Right hindlimb (tissue), 1 donor: ENCODE measurements around the gene ZNF341.
"Not testable (repeated sequence)": the region's sequence is repeated elsewhere in the genome, so short reads cannot be mapped to it uniquely, and the experiment has no call there.

Source experiments
- DNase-seq: peaks from one replicate; pipeline ENCODE4 v3.0.0-alpha.2; 2018

The ZNF341 gene

DNA sequence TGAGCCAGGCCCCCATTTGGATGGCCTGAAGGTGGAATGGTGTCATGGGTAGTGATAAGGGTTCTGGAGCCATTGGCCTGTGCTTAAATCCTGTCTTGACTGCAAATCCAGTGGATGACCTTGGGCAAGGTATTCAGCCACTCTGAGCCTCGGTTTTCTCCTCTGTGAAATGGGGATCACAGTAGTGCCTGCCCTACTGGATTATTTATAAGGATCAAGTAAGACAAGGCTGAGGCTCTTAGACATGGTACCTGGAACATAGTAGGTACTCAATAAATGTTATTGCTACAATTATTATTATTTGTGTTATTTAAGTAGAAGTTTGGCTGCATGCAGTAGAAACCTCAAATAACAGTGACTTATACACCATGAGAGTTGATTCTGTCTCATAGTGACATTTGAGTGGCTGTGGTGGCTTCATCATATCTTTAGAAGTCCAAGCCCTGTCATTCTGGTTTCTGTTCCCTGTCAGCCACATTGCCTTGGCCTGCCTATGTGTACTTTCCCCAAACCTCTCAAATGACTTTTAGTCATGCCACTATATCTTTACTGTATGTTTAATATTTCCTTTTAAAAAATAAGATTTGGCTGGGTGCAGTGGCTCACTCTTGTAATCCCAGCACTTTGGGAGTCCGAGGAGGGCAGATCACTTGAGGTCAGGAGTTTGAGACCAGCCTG is 41.8 kb downstream of the ZNF341 start:
- no peak for DNase-seq

DNA sequence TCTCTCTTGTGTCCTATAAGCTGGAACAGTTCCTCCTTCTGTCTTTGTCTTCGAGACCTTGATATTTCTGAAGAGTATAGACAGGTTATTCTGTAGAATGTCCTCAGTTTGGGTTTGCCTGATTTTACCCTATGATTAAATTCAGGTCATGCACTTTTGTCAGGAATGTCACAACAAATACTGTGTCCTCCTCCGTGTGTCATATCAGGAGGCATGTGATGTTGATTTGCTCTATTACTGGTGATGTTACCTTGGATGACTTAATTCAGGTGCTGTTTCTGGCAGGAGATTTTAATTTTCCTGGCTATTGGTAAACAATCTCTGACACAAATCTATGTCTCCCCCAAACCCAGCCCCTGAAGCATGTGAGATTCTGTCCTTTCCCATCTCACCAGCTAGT is 46.0 kb downstream of the ZNF341 start:
- no peak for DNase-seq

DNA sequence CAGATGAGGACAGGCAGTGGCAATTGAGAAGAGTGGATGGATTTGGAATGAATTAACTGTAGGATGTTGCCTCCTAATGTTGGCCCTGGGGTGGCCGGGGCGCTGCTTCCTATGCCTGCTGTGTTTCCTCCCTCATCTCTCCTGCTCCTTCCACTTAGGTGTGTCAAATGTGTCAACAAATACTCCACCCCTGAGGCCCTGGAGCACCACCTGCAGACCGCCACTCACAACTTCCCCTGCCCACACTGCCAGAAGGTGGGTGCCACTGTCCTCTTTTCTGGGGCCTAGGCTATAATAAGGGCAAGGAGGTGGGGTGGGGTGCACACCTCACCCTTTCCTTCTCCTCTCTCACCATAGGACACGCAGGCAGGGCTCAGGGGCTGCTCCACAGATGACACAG is 49.3 kb downstream of the ZNF341 start:
- DNase-seq, result no peak

DNA sequence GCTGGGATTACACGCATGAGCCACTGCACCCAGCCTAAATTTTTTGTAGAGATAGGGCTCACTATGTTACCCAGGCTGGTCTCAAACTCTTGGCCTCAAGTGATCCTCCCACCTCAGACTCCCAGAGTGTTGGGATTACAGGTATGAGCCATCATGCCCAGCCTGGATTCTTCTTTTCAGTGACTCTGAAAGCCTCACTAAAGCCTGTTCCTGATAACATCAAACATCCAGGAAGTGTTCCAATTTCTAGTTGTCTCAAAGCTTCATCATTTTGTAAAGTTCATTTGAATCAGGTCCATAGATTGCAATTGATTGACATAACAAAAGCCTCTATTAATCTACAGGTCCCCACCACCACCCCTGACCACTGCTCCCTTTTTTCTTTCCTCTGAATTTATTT is 50.1 kb downstream of the ZNF341 start:
- DNase-seq, result no peak

DNA sequence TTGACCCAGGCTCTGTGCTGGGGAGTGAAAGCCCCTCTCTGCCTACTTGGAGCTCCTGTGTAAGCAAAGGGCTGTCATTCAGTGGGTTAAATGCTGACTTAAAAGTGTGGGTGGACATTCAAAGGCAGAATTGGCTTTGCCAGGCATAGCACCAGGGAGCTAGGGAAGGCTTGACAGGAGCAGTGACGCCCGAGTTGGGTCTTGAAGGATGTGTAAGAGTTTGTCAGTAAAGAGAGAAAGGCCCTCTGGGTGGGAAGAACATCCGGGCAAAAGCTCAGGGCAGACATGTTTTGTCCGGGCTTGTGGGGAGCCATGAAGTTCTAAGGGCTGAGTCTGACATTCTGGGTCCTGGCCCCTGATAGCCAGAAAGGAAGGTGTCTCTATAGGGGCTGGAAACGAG is 51.5 kb downstream of the ZNF341 start:
- DNase-seq, result no peak

DNA sequence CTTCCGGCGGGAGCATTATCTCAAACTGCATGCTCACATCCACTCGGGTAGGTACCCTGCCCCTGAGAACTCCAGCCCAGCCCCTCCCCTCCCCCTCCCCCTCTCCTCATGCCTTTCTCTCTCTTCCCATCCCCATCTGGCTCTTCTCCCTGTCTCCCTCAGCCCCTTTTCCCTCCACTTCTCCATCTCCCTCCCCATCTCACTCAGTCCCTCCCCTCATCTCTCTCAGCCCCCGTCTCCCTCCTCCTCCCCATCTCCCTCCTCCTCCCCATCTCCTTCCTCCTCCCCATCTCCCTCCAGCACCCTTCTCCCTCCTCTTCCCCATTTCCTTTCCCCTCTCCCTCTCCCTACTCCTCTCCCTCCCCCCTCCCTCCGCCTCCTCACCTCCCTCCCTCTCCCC is 52.0 kb downstream of the ZNF341 start:
- DNase-seq, result no peak

DNA sequence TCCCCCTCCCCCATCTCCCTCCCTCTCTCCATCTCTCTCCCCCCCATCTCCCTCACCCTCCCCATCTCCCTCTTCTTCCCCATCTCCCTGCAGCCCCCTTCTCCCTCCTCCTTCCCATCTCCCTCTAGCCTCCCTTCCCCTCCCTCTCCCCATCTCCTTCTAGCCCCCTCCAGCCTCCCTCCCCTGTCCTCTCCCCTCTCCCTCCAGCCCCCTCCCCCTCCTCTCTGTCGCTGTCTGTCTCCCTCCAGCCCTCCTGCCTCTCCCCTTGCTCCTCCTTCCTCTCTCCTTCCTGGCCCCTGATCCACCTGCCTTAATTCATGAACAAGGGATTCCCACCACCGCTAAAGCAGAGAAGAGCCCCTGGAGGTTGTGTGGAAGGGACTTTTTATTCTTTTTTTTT is 52.4 kb downstream of the ZNF341 start:
- DNase-seq, result no peak

DNA sequence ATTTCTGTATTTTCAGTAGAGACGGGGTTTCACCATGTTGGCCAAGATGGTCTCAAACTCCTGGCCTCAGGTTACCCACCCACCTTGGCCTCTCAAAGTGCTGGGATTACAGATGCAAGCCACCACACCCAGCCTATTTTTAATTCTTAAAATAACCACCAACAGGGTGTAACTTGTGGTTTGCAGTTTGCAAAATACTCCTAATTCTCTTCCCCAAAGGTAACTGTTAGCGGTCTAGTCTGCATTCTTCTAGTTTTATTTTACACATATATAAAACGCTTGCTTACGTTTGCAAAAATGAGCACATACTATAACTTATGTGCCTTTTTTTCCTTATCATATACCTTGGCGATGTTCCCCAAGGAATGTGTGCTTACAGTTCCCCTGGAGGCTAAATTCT is 53.7 kb downstream of the ZNF341 start:
- DNase-seq, result no peak

DNA sequence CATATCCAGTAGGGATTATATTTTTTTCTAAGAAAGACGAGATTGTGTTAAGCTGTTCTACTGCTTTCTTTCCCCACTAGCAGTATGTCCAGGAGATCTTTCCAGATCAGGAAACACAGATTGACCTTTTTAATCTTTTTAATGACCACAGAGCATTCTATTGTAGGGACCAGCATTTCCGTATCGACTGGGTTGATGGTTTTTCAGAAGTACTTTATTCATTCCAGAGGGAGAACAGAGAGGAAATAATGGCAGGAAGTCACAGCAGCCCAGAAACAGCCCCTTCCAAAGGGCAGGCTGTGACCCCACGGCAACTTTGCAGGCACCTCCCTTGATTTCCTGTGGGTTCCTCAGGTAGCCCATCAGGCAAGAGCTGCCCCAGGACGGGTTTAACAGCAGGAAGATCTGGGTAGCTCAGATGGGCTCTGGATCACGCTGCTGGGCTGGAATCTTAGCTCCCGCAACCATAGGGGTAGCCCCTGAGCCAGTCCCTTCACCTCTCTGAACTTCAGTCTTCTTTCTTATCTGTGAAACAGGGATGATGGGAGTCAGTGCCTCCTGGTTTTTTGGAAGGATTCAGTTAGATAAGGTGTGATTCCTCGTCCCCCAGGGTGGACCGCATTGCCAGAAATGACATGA is 55.6 kb downstream of the ZNF341 start:
- DNase-seq, result no peak

DNA sequence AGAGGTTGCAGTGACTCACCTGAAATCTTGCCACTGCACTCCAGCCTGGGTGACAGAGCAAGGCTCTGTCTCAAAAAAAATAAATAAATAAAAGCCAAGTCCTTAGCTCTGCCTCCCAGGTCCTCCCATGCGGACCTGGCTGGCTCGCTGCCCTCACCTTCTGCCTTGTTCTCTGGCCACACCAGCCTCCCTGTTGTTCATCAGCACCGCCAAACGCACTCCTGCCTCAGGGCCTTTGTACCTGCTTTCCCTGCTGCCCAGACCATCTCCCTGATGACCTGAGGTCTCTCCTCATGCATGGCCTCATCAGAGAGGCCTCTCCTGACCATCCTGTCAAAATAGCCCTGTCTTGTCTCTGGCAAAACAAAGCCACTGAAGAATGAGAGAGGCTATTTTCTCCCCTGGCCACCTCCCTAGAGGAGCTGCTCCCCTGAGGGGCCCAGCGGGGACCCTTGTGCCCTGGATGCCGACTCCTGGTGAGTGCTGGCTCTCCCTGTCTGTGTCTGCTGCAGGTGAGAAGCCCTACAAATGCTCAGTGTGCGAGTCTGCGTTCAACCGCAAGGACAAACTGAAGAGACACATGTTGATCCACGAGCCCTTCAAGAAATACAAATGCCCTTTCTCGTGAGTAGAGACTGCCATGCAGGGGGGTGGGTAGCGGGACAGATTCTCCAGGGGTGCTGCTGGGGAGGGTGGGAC is 56.7 kb downstream of the ZNF341 start:
- DNase-seq, result no peak

DNA sequence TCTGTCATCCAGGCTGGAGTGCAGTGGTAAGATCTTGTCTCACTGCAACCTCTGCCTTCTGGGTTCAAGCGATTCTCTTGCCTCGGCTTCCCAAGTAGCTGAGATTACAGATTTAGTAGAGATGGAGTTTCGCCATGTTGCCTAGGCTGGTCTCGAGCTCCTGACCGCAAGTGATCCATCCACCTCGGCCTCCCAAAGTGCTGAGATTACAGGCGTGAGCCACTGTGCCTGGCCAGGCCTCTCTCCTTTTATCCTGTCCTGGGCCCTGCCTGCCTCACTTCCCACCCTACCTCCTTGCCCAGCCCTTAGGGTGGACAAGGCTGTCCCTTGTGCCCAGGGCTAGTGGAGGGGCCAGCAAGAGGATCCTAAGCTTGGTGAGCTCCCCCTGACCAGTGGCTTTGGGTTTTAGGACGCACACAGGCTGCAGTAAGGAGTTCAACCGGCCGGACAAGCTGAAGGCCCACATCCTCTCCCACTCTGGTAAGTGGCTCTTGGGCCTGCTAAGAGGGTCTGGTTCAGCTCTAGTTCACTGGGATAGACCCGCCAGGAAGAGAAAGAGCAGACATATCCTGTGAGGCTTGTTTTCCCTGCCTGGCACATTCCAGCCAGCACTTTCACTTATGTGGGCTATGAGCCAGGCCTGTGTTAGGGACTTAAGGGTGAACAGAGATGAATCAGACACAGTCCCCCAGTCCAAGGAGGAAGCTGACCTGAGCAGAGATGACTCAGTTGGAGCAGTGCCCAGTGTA is 57.5 kb downstream of the ZNF341 start:
- DNase-seq, result peak; percentile 55

DNA sequence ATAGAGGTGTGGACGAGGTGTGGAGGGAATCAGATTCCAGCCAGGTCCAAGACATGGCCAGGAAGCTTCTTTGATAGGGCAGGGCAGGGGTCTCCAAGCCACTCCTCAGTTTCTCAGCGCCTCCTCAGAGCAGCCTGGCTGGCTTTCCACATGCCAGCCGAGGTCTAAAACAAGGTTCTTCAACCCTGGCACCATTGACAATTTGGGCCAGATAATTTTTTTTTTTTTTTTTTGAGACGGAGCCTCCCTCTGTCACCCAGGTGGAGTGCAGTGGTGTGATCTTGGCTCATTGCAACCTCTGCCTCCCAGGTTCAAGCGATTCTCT is 58.0 kb downstream of the ZNF341 start:
- no peak for DNase-seq

DNA sequence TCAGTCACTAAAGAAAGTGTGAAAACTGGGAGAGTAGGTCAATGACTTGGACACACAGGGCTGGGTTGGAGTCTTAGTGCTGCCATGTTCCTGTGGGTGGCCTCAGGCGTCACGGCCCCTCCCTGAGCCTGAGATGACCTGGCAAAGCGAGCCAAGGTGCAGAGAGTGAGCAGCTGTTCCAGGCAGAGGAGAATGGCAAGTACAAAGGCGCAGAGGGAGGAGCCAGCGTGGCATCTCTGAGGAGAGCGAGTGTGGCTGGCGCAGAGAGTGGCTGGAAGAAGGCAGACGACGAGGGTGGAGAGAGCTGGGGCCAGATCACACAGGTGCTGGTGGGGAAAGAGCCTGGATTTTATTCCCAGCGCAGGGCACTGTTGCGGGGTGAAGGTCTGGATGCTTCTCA is 58.8 kb downstream of the ZNF341 start:
- DNase-seq, result no peak

DNA sequence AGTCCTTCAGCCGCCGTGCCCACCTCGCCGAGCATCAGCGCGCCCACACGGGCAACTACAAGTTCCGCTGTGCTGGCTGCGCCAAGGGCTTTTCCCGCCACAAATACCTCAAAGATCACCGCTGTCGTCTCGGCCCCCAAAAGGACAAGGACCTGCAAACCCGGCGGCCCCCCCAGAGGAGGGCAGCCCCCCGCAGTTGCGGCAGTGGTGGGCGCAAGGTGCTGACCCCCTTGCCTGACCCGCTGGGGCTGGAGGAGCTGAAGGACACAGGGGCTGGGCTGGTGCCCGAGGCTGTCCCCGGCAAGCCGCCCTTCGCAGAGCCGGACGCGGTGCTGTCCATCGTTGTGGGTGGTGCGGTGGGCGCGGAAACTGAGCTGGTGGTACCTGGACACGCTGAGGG is 59.2 kb downstream of the ZNF341 start:
- DNase-seq, result no peak

DNA sequence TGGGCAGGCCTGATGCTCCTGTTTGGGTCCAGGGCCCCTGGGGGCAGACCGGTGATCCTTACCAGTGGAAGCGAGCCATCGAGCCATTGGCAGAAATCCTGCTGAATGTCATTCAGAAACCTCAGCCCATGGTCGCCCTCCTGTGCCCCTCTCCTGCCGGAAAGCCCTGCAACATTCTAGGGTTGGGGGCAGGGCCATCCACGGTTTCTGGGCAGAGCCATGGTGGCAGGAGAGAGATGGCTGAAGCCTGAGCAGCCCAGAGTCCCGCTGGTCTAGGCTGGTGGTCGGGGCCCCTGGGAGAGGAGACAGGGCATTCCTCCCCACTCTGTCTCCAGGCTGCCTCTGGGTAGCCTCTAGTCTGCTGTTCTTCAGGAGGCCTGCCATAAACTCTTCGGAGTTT is 59.7 kb downstream of the ZNF341 start:
- DNase-seq, result no peak

DNA sequence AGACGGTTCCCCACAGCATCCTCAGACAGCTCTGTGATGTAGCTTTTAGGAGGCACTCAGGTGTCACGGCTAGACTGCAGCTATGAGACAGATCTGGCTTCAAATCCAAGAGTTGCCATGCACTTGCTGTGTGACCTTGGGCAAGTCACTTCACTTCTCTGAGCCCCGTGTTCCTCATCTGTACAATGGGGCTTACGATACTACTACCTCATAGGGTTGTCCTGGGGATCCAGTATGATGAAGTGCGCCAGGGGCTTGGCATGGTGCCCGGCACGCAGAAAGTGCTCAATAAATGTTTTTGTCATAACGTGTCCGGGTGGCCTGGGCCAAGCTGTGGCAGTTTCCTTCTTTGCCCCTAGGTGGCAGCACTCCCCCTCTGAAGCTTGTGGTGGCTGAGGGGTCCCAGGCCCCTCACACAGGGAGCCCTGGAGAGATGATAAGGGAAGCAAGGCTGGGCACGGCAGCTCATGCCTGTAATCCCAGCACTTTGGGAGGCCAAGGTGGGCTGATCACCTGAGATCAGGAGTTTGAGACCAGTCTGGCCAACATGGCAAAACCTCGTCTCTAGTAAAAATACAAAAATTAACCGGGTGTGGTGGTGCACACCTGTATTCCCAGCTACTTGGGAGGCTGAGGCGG is 60.3 kb downstream of the ZNF341 start:
- DNase-seq, result no peak

DNA sequence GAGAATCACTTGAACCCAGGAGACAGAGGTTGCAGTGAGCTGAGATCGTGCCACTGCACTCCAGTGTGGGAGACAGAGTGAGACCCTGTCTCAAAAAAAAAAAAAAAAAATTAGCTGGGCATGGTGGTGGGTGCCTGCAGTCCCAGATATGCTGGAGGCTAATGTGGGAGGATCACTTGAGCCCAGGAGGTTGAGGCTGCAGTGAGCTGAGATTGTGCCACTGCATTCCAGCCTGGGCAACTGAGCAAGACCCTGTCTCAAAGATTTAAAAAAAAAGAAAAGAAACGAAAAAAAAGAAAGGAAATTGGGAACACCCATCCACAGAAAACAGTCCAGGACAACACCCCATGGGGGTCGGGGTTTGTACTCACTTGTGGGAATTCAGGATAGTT is 60.8 kb downstream of the ZNF341 start:
- not testable (repeated sequence) for DNase-seq

DNA sequence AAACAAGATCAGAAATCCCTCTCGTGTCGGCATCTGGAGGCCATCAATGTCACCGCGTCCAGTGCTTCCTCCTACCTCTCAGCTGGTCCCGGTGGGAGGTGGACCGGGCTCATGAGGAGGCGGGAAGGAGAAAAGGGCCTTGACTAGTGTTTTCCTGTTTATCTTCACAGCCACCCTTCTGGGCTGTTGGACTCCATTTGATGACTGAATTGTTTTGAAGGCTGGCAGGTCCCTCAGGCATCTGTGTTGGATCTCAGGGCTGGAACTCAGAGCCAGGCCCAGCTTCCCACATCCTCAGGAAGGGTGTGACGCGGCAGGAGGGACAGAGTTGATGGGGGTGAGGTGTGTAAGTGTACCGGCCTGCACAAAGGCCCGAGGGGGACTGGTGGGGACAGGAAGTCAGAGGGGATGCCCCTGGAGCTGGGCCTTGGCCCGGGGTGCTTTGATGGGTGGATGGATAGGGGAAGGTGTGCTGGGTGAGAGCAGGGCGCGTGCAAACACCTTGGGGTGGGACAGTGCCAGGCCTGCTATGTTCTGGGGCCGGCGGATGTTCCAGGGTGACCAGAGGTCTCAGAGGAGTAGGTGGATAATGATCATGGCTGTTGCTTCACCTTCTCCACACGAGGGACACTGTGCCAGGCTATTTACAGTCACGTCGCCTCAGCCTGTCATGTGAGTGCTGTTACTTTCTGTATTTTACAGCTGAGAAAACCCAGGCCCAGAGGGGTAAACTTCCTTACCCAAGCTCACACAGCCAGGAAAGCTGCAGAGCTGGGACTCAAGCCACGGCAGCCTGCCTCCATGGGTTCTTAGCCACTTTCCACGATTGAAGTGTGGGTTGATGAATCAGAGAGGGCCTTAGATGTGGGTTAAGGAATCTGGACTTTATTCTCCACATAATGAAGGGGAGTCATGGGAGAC is 61.5 kb downstream of the ZNF341 start:
- DNase-seq, result no peak

DNA sequence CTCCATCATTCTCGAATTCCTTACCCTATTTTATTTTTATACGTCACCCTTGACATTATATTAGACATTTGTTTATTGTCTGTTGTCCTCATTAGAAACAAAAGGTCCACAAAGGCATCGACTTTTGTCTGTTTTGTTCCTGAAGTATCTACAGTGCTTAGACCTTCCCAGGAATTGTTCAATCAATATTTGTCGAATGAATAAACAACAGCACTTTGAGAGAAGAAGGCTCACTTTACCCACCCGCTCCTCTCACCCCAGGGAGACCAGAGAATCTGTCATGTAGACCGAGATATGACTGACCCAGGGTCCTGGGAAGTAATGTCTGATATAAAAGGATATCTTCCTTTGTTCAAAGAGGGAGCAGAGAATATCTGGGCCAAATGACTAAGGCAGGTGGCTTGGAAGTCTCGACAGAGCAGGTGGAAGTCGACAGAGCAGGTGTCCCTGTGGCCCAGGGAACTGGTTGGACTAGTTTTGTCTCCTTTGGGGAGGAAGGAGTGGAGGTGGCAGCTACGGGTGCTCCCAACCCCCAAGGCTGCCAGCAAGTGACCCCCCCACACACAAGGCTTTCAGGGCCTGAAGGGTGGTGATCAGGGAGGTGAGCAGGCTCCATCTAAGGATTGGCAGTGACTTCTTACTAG is 64.6 kb downstream of the ZNF341 start:
- DNase-seq, result no peak

DNA sequence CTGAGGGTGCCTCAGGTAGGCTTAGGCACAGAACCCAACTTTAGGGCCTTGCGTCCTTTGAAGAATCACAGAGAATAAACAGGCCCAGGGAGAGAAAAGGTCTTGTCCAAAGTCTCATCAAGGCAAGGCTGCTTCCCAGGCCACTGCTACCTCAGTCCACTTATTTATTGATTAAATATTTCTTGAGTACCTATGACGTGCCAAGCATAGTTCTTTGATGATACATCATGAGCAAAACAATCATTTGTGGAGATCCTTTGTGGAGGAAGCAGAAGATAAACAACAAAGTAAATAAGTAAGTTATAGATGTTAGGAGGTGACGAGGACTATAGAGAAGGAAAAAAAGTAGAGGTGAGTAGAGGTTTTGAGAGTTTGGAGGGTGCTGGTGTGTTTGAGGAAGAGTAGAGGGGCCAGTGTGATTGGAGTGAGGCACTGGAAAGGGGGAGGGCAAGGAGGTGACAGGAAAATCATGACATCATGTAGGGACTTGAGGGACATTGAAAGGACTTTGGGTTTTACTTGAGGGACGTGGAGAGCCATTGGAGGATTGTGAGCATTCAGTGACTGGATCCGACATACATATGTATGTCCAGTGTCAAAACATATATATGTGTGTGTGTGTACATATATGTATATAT is 65.2 kb downstream of the ZNF341 start:
- DNase-seq, result no peak

DNA sequence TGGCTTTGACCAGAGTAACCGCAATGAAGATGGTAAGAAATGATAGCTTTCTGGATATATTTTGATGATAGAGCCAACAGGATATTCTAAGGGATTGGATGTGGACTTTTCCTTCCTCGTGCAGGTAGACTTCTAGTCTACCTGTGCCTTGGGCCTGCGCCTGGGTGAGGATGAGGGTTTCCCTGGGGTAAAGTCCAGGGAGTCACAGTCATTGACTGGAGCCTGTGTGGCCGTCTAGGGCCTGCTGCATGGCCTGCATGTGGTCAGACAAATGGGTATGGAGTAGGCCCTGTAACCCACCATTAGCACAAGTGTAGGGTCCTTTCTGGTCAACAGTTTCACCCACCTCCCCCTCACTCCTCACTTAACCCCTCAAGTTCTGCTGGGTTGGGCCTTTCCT is 66.6 kb downstream of the ZNF341 start:
- DNase-seq, result no peak
